ENCODE results near the gene BMPR1A. TPM values are rescaled to one million over a fixed set of nuclear protein-coding genes. Genes with fewer than 3 reads are reported as not detected.

BMPR1A gene
- total RNA-seq, 1 experiment from 2014 or later, result 104 TPM

GRCh38 chr10:86956848-86957448 is 200.5 kb downstream of the BMPR1A start (continued):
- no peak for TF ChIP-seq FOXP1 (CRISPR knock-in tag; IDR thresholded peaks at IDR 0.05; ENCODE audit: borderline replicate concordance)
- no peak for TF ChIP-seq IRF1 (CRISPR knock-in tag; IDR thresholded peaks at IDR 0.05)
- TF ChIP-seq JAZF1 (CRISPR knock-in tag; IDR thresholded peaks at IDR 0.05), result no peak
- TF ChIP-seq, protein P1, sequence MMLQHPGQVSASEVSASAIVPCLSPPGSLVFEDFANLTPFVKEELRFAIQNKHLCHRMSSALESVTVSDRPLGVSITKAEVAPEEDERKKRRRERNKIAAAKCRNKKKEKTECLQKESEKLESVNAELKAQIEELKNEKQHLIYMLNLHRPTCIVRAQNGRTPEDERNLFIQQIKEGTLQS (CRISPR knock-in tag; conservative IDR thresholded peaks at IDR 0.05), result no peak
- TF ChIP-seq OVOL2 (CRISPR knock-in tag; IDR thresholded peaks at IDR 0.05; ENCODE audit: borderline replicate concordance), result no peak
- TF ChIP-seq ZNF263 (CRISPR knock-in tag; IDR thresholded peaks at IDR 0.05; ENCODE audit: low read depth), result no peak
- TF ChIP-seq TEAD4 (CRISPR knock-in tag; IDR thresholded peaks at IDR 0.05), result no peak
- TF ChIP-seq ZNF425 (CRISPR knock-in tag; conservative IDR thresholded peaks at IDR 0.05), result no peak

GRCh38 chr10:86957471-86958115 is 201.2 kb downstream of the BMPR1A start, which contains the start of gene MMRN2:
Gene MMRN2 (minus strand): TSS chr10:86957615. CDS start chr10:86957541, 74 bp downstream.
- POLR2A ChIA-PET, result interaction anchor here (0.7 kb wide), 1 partner anchor 245 kb away, joined by 5 read pairs; no protein-coding TSS in a partner anchor
- Mint-ChIP-seq H3K9me3 (peaks cover 17% of the 10 kb centered on the region), H3K4me1 (peaks cover 60% of the 10 kb centered on the region), H3K36me3 (peaks cover 16% of the 10 kb centered on the region), H3K27ac (no peak within 1 kb of the TSS), H3K27me3 (ENCODE audit: low read depth) (no peaks in the 10 kb centered on the region; the same call in 1 of the 2 replicates), H3K4me3 (no peak within 1 kb of the TSS)
- DNase-seq (ENCODE audit: low spot score), result no peak
- ATAC-seq, result no peak
- CTCF ChIA-PET, result interaction anchor here (0.8 to 13.7 kb wide), 7 partner anchors 9 to 81 kb away, joined by 4 to 462 read pairs (median 23); partner anchors contain the start of gene ADIRF
- TF ChIP-seq, protein P1 (CRISPR knock-in tag; conservative IDR thresholded peaks at IDR 0.05), result no peak
- TF ChIP-seq, protein P2, sequence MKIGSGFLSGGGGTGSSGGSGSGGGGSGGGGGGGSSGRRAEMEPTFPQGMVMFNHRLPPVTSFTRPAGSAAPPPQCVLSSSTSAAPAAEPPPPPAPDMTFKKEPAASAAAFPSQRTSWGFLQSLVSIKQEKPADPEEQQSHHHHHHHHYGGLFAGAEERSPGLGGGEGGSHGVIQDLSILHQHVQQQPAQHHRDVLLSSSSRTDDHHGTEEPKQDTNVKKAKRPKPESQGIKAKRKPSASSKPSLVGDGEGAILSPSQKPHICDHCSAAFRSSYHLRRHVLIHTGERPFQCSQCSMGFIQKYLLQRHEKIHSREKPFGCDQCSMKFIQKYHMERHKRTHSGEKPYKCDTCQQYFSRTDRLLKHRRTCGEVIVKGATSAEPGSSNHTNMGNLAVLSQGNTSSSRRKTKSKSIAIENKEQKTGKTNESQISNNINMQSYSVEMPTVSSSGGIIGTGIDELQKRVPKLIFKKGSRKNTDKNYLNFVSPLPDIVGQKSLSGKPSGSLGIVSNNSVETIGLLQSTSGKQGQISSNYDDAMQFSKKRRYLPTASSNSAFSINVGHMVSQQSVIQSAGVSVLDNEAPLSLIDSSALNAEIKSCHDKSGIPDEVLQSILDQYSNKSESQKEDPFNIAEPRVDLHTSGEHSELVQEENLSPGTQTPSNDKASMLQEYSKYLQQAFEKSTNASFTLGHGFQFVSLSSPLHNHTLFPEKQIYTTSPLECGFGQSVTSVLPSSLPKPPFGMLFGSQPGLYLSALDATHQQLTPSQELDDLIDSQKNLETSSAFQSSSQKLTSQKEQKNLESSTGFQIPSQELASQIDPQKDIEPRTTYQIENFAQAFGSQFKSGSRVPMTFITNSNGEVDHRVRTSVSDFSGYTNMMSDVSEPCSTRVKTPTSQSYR (CRISPR knock-in tag; IDR thresholded peaks at IDR 0.05), result no peak
- no peak for TF ChIP-seq JAZF1 (CRISPR knock-in tag; IDR thresholded peaks at IDR 0.05)
- no peak for TF ChIP-seq ZNF512 (CRISPR knock-in tag; IDR thresholded peaks at IDR 0.05; ENCODE audit: borderline replicate concordance)
- no peak for TF ChIP-seq OVOL2 (CRISPR knock-in tag; IDR thresholded peaks at IDR 0.05; ENCODE audit: borderline replicate concordance)
- no peak for TF ChIP-seq MAX (CRISPR knock-in tag; IDR thresholded peaks at IDR 0.05)
- TF ChIP-seq, protein P3, sequence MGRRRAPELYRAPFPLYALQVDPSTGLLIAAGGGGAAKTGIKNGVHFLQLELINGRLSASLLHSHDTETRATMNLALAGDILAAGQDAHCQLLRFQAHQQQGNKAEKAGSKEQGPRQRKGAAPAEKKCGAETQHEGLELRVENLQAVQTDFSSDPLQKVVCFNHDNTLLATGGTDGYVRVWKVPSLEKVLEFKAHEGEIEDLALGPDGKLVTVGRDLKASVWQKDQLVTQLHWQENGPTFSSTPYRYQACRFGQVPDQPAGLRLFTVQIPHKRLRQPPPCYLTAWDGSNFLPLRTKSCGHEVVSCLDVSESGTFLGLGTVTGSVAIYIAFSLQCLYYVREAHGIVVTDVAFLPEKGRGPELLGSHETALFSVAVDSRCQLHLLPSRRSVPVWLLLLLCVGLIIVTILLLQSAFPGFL (CRISPR knock-in tag; IDR thresholded peaks at IDR 0.05; ENCODE audit: borderline replicate concordance), result no peak
- no peak for TF ChIP-seq ETV6 (CRISPR knock-in tag; IDR thresholded peaks at IDR 0.05)
- TF ChIP-seq PRDM15 (CRISPR knock-in tag; IDR thresholded peaks at IDR 0.05), result no peak
- TF ChIP-seq, protein P4, sequence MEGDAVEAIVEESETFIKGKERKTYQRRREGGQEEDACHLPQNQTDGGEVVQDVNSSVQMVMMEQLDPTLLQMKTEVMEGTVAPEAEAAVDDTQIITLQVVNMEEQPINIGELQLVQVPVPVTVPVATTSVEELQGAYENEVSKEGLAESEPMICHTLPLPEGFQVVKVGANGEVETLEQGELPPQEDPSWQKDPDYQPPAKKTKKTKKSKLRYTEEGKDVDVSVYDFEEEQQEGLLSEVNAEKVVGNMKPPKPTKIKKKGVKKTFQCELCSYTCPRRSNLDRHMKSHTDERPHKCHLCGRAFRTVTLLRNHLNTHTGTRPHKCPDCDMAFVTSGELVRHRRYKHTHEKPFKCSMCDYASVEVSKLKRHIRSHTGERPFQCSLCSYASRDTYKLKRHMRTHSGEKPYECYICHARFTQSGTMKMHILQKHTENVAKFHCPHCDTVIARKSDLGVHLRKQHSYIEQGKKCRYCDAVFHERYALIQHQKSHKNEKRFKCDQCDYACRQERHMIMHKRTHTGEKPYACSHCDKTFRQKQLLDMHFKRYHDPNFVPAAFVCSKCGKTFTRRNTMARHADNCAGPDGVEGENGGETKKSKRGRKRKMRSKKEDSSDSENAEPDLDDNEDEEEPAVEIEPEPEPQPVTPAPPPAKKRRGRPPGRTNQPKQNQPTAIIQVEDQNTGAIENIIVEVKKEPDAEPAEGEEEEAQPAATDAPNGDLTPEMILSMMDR (IDR thresholded peaks at IDR 0.05), result no peak
- no peak for TF ChIP-seq MYBL2 (CRISPR knock-in tag; IDR thresholded peaks at IDR 0.05)
- no peak for TF ChIP-seq ATF1 (CRISPR knock-in tag; IDR thresholded peaks at IDR 0.05)
- no peak for TF ChIP-seq GABPB1 (CRISPR knock-in tag; IDR thresholded peaks at IDR 0.05)
